Omental fat pad (tissue), 4 donors: Measurements from ENCODE around the gene ELSPBP1. TPM values are rescaled to one million over a fixed set of nuclear protein-coding genes. Genes with fewer than 3 reads are reported as not detected.

Experiments
- ATAC-seq: fragments of 150-250 bp; one replicate; pipeline ENCODE4 v1.9.1; 2016; ENCODE audit warnings: mild to moderate bottlenecking, moderate library complexity; ENCODE audit not compliant: low FRiP score
- DNase-seq: peaks from one replicate; pipeline ENCODE4 v3.0.0-alpha.2; 2019; ENCODE audit warnings: low spot score
- CTCF ChIP-seq, 3 donors: fragments of 450-650 bp; IDR thresholded peaks; one replicate each; pipeline ENCODE4 v1.5.1; 2016 to 2017; ENCODE audit warnings: antibody characterized with exemption in 3 of 3, mild to moderate bottlenecking in 3 of 3, moderate library complexity in 2 of 3
- total RNA-seq, 4 donors: library from RNA; depleted of rRNA; stranded (reverse); fragments of >200 nt; gene quantifications; one replicate each; pipeline ENCODE4 v1.1.0, GENCODE V29; 2016

Gene ELSPBP1
- total RNA-seq, 4 donors from 2014 or later = not detected

- ATAC-seq (no peak), DNase-seq (no peak)
- TF ChIP-seq CTCF (IDR thresholded peaks at IDR 0.05) = no peak
Observed at GRCh38 chr19:47998800-47999199, 4.4 kb downstream of the ELSPBP1 start.

- no peak for ATAC-seq
- no peak for TF ChIP-seq CTCF (IDR thresholded peaks at IDR 0.05)
- DNase-seq = no peak
Observed at GRCh38 chr19:48000846-48001245, 6.4 kb downstream of the ELSPBP1 start.

- no peak for DNase-seq
- no peak for TF ChIP-seq CTCF (IDR thresholded peaks at IDR 0.05)
- ATAC-seq = no peak
Observed at GRCh38 chr19:48004236-48004635, 9.8 kb downstream of the ELSPBP1 start.

- DNase-seq (no peak), ATAC-seq (no peak)
- TF ChIP-seq CTCF (IDR thresholded peaks at IDR 0.05) = no peak
Observed at GRCh38 chr19:48006762-48007161, 12.3 kb downstream of the ELSPBP1 start.

GRCh38 chr19:48010932-48011758 is 16.7 kb downstream of the ELSPBP1 start:
- ATAC-seq = no peak
- DNase-seq = no peak
- no peak for TF ChIP-seq CTCF (IDR thresholded peaks at IDR 0.05)

GRCh38 chr19:48020686-48021085 is 26.3 kb downstream of the ELSPBP1 start:
- no peak for DNase-seq
- ATAC-seq = no peak
- no peak for TF ChIP-seq CTCF (IDR thresholded peaks at IDR 0.05)

GRCh38 chr19:48023011-48023410 is 28.6 kb downstream of the ELSPBP1 start:
- DNase-seq = no peak
- no peak for TF ChIP-seq CTCF (IDR thresholded peaks at IDR 0.05)
- ATAC-seq = no peak
